Adrenal gland (tissue), 5 donors: ENCODE measurements around the gene PSMD8.

Experiments used
- POLR2A ChIP-seq, 2 donors: fragments of 450-650 bp; IDR thresholded peaks; one replicate each; pipeline ENCODE4 v1.6.1; 2017; ENCODE audit warnings: antibody characterized with exemption in 2 of 2, mild to moderate bottlenecking in 2 of 2, moderate library complexity in 1 of 2
- TF ChIP-seq, protein P1 (sequence below), 6 experiments: fragments of 450-650 bp in 4 of 6; fragments of 200-600 bp in 2 of 6; sonication (generic) in 1 of 6; IDR thresholded peaks; 1 replicate in 5 of 6; 2 replicates in 1 of 6; pipeline versions ENCODE4 v1.5.1 to v1.8.0; 2016 to 2021; ENCODE audit warnings: antibody characterized with exemption in 6 of 6, mild to moderate bottlenecking in 2 of 6, moderate library complexity in 1 of 6
- donor health status: DM: no; HTN: no; CAD: no.

DNA sequence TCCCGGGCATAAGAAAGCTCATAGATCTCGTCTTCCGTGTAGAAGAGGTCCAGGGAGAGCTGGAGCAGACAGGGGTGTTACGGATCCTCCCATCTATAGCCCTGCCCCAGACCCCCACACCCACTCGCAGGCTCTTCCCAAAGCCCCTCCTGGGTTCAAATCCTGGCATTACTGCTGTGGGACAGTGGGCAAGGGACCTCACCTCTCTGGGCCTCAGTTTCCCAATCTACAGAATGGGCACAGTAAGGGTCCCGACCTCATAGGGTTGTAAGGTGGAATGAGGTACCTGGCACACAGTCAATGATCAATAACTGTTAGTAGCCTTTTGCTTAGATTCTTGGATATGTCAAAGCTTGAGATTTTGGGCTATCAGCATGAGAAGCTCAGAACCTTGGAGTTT lies 39.0 kb downstream of the PSMD8 start:
- TF ChIP-seq, protein P1, sequence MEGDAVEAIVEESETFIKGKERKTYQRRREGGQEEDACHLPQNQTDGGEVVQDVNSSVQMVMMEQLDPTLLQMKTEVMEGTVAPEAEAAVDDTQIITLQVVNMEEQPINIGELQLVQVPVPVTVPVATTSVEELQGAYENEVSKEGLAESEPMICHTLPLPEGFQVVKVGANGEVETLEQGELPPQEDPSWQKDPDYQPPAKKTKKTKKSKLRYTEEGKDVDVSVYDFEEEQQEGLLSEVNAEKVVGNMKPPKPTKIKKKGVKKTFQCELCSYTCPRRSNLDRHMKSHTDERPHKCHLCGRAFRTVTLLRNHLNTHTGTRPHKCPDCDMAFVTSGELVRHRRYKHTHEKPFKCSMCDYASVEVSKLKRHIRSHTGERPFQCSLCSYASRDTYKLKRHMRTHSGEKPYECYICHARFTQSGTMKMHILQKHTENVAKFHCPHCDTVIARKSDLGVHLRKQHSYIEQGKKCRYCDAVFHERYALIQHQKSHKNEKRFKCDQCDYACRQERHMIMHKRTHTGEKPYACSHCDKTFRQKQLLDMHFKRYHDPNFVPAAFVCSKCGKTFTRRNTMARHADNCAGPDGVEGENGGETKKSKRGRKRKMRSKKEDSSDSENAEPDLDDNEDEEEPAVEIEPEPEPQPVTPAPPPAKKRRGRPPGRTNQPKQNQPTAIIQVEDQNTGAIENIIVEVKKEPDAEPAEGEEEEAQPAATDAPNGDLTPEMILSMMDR (IDR thresholded peaks at IDR 0.05) = no peak
- TF ChIP-seq POLR2A (IDR thresholded peaks at IDR 0.05) = no peak
